OCI-LY7 (cell line): Measurements from ENCODE around the gene RNF13. TPM values are rescaled to one million over a fixed set of nuclear protein-coding genes. Genes with fewer than 3 reads are reported as not detected.
A peak's percentile ranks its signal among the peaks of the same experiment; 100 is the strongest.

Source experiments
- BruUV-seq: library from RNA; stranded (reverse); fragments of 400-500 nt; replicated peaks from 2 replicates; lab custom pipeline; 2021; lab: Mats Ljungman, UMichigan
- CTCF ChIA-PET: fragments of 300-600 bp; sonication (Branson Sonifier 250); formaldehyde crosslinking; loops from one replicate; lab custom pipeline; 2022; ENCODE audit warnings: antibody characterized with exemption; ENCODE audit not compliant: unreplicated experiment; lab: Charles Lee
- POLR2A ChIA-PET: fragments of 300-600 bp; sonication (Branson Sonifier 250); formaldehyde crosslinking; loops from one replicate; lab custom pipeline; 2022; ENCODE audit warnings: antibody characterized with exemption; lab: Charles Lee
- DNase-seq: peaks from one replicate; pipeline ENCODE4 v3.0.0-alpha.2; 2015; ENCODE audit warnings: low spot score
- H2AFZ ChIP-seq: fragments of 200-600 bp; sonication (generic), shearing (Covaris generic); 2 replicates; pipeline ENCODE4 v1.6.1; 2014; ENCODE audit warnings: mild to moderate bottlenecking, antibody characterized with exemption, low read length, moderate library complexity
- H3K27ac ChIP-seq: fragments of 200-600 bp; sonication (generic); 2 replicates; pipeline ENCODE4 v1.5.1; 2014; ENCODE audit warnings: mixed run types, low read depth, mild to moderate bottlenecking, moderate library complexity, low read length, inconsistent platforms; ENCODE audit not compliant: poor library complexity, severe bottlenecking
- H3K36me3 ChIP-seq: fragments of 200-600 bp; sonication (generic); 2 replicates; pipeline ENCODE4 v1.6.1; 2014; ENCODE audit warnings: mild to moderate bottlenecking, antibody characterized with exemption, low read length, moderate library complexity, mixed read lengths; ENCODE audit not compliant: insufficient read depth
- H3K4me1 ChIP-seq: fragments of 200-600 bp; sonication (generic); 2 replicates; pipeline ENCODE4 v1.5.1; 2014; ENCODE audit warnings: mild to moderate bottlenecking, low read length; ENCODE audit not compliant: insufficient read depth, poor library complexity, severe bottlenecking
- H3K4me2 ChIP-seq: fragments of 200-600 bp; sonication (generic); 2 replicates; pipeline ENCODE4 v1.6.1; 2014; ENCODE audit warnings: mild to moderate bottlenecking, low read length
- H3K4me3 ChIP-seq: fragments of 200-600 bp; sonication (generic); 2 replicates; pipeline ENCODE4 v1.5.1; 2014; ENCODE audit warnings: mild to moderate bottlenecking, low read depth, low read length; ENCODE audit not compliant: poor library complexity, severe bottlenecking
- H3K79me2 ChIP-seq: fragments of 200-600 bp; sonication (generic); 2 replicates; pipeline ENCODE4 v1.6.1; 2016; ENCODE audit warnings: low read depth, mild to moderate bottlenecking, low read length, moderate library complexity, mixed read lengths; ENCODE audit not compliant: insufficient read depth
- H3K9me2 ChIP-seq: fragments of 200-600 bp; sonication (generic); 2 replicates; pipeline ENCODE4 v1.6.1; 2016; ENCODE audit warnings: mild to moderate bottlenecking, low read length, mixed read lengths; ENCODE audit not compliant: insufficient read depth
- H3K9me3 ChIP-seq: fragments of 200-600 bp; sonication (generic); 2 replicates; pipeline ENCODE4 v1.6.1; 2014; ENCODE audit warnings: mild to moderate bottlenecking, mixed run types, low read length, mixed read lengths
- H4K20me1 ChIP-seq: fragments of 200-600 bp; sonication (generic); 2 replicates; pipeline ENCODE4 v1.6.1; 2014; ENCODE audit warnings: mild to moderate bottlenecking, antibody characterized with exemption, low read length, moderate library complexity, mixed read lengths; ENCODE audit not compliant: insufficient read depth
- CTCF ChIP-seq: fragments of 200-600 bp; sonication (generic); conservative IDR thresholded peaks from 2 replicates; pipeline ENCODE4 v1.5.1; 2014; ENCODE audit warnings: mild to moderate bottlenecking, antibody characterized with exemption, low read length, moderate library complexity, mixed read lengths
- EZH2phosphoT487 ChIP-seq: fragments of 200-600 bp; sonication (generic); IDR thresholded peaks from 2 replicates; pipeline ENCODE4 v1.6.1; 2018; ENCODE audit warnings: low read depth, borderline replicate concordance, mild to moderate bottlenecking, mixed run types, antibody characterized with exemption, low read length, moderate library complexity, mixed read lengths
- intact Hi-C: fragments of 100-400 bp; cut with micrococcal nuclease; formaldehyde crosslinking; loops from one replicate; pipeline ENCODE4 v1.10.0; 2022; ENCODE audit not compliant: unreplicated experiment
- total RNA-seq, 2 experiments: library from RNA; depleted of rRNA in 1 of 2; stranded (reverse); fragments of >200 nt in 1 of 2; shearing (Covaris generic) in 1 of 2; gene quantifications; 2 replicates each; pipeline ENCODE4 v1.2.3, GENCODE V29; 2014 to 2022

RNF13 gene
- total RNA-seq, 2 experiments from 2014 or later, result 26.2 to 37.3 TPM

- Histone ChIP-seq H3K4me3 (peak overlapping the region; percentile 3), H2AFZ (no peak overlapping the region), H3K79me2 (peaks cover 77% of the 10 kb centered on the region), H3K9me2 (no peaks in the 10 kb centered on the region), H3K9me3 (no peaks in the 10 kb centered on the region), H4K20me1 (peaks cover 20% of the 10 kb centered on the region), H3K36me3 (no peaks in the 10 kb centered on the region; the same call in 1 of the 2 replicates), H3K27ac (no peak overlapping the region), H3K4me1 (peaks cover 30% of the 10 kb centered on the region), H3K4me2 (peak overlapping the region; percentile 85)
- CTCF ChIA-PET, result no interaction called here
- POLR2A ChIA-PET, result interaction anchor here (0.7 kb wide), 1 partner anchor 21 kb away, joined by 7 read pairs; no protein-coding TSS in a partner anchor
- intact Hi-C loops, result no loop called here
- no peak for DNase-seq
- BruUV-seq, result no TSS peak
- TF ChIP-seq EZH2phosphoT487, result no peak
- no peak for TF ChIP-seq CTCF
Measured at GRCh38 chr3:149815728-149816127, 2.7 kb downstream of the RNF13 start.

- H3K79me2 ChIP-seq, result peaks cover 82% of the 10 kb centered on the region
- no peak for TF ChIP-seq CTCF
- TF ChIP-seq EZH2phosphoT487, result no peak
- no peak overlapping the region for H2AFZ ChIP-seq
- no TSS peak for BruUV-seq
- peaks cover 6% of the 10 kb centered on the region; the same call in 1 of the 2 replicates for H3K9me3 ChIP-seq
- intact Hi-C loops, result no loop called here
- H3K36me3 ChIP-seq, result peaks cover under 1% of the 10 kb centered on the region; the same call in 1 of the 2 replicates
- H3K27ac ChIP-seq, result no peak overlapping the region
- no peaks in the 10 kb centered on the region for H3K9me2 ChIP-seq
- H3K4me1 ChIP-seq, result peaks cover 30% of the 10 kb centered on the region
- POLR2A ChIA-PET, result interaction anchor here (0.6 to 0.7 kb wide), 2 partner anchors 20 to 65 kb away, joined by 3 to 7 read pairs; no protein-coding TSS in a partner anchor
- H3K4me2 ChIP-seq, result peak overlapping the region; percentile 85; the same call in 1 of the 2 replicates
- peaks cover 20% of the 10 kb centered on the region for H4K20me1 ChIP-seq
- no peak overlapping the region for H3K4me3 ChIP-seq
- CTCF ChIA-PET, result no interaction called here
- no peak for DNase-seq
Measured at GRCh38 chr3:149816311-149816710, 3.3 kb downstream of the RNF13 start.

GRCh38 chr3:149816986-149817385, 4.0 kb downstream of the RNF13 start:
- peaks cover 6% of the 10 kb centered on the region; the same call in 1 of the 2 replicates for H3K36me3 ChIP-seq
- no peak overlapping the region for H3K27ac ChIP-seq
- intact Hi-C loops, result no loop called here
- H3K79me2 ChIP-seq, result peaks cover 89% of the 10 kb centered on the region
- peaks cover 20% of the 10 kb centered on the region for H4K20me1 ChIP-seq
- no peak for TF ChIP-seq EZH2phosphoT487
- TF ChIP-seq CTCF, result no peak
- ChIA-PET POLR2A (no interaction called here), CTCF (no interaction called here)
- no peak overlapping the region for H2AFZ ChIP-seq
- H3K9me3 ChIP-seq, result peaks cover 12% of the 10 kb centered on the region; the same call in 1 of the 2 replicates
- H3K4me2 ChIP-seq, result no peak overlapping the region
- BruUV-seq, result no TSS peak
- no peak overlapping the region for H3K4me3 ChIP-seq
- H3K4me1 ChIP-seq, result peaks cover 27% of the 10 kb centered on the region
- no peak for DNase-seq
- H3K9me2 ChIP-seq, result no peaks in the 10 kb centered on the region
